ENCODE data around the gene PTBP1.

DNA sequence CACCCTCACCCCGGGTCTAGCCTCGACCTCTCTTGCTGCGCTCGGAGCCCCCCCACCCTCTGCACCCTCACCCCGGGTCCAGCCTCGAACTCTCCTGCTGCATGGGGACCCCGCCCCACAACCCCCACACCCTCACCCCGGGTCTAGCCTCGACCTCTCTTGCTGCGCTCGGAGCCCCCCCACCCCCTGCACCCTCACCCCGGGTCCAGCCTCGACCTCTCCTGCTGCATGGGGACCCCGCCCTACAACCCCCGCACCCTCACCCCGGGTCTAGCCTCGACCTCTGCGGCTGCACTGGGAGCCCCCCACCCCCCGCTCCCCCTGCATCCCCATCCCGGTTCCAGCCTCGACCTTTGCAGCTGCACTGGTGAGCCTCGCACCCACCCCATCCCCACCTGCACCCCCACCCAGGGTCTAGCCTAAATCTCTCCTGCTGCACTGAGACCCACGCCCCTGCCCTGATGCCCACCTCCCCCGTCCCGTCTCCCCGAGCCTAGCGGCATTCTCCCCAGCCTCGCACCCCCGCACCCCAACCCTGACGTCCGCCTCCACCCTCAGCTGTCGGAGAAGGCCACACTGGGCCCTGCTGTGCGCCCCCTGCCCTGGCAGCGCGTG lies 64.0 kb downstream of the PTBP1 start:
- TF ChIP-seq EZH2 (IDR thresholded peaks at IDR 0.05; ENCODE audit: borderline replicate concordance, low read length), result no peak
- TF ChIP-seq CTCF (IDR thresholded peaks at IDR 0.05; ENCODE audit: low read length), result no peak
